NCI-H2029 treated with DMSO at 0.1 percent for 48 hours (cell line): Measurements from ENCODE around the gene GHRHR.

Experiments used
- DNase-seq: peaks from one replicate; lab custom pipeline; 2025; lab: John Stamatoyannopoulos, UW

The GHRHR gene

GRCh38 chr7:30985756-30986155 lies 22.0 kb downstream of the GHRHR start:
- no peak for DNase-seq

GRCh38 chr7:30986331-30986730 lies 22.6 kb downstream of the GHRHR start:
- DNase-seq: no peak

- no peak for DNase-seq
These were observed 23.0 kb downstream of the GHRHR start for GRCh38 chr7:30986738-30987137.

- DNase-seq: no peak
These were observed 23.4 kb downstream of the GHRHR start for GRCh38 chr7:30987178-30987577.

- DNase-seq: no peak
These were observed 24.2 kb downstream of the GHRHR start for GRCh38 chr7:30987936-30988335.

GRCh38 chr7:30988351-30989005 lies 24.7 kb downstream of the GHRHR start:
- DNase-seq: no peak

- no peak for DNase-seq
These were observed 25.5 kb downstream of the GHRHR start for GRCh38 chr7:30989008-30989823.

- DNase-seq: no peak
These were observed 26.3 kb downstream of the GHRHR start for GRCh38 chr7:30989824-30990672.

- DNase-seq: no peak
These were observed 27.0 kb downstream of the GHRHR start for GRCh38 chr7:30990673-30991170.

- no peak for DNase-seq
These were observed 28.7 kb downstream of the GHRHR start for GRCh38 chr7:30992414-30992813.

GRCh38 chr7:30994206-30995100 lies 30.7 kb downstream of the GHRHR start:
- no peak for DNase-seq

GRCh38 chr7:30995536-30995935 lies 31.8 kb downstream of the GHRHR start:
- no peak for DNase-seq

GRCh38 chr7:30996256-30996655 lies 32.5 kb downstream of the GHRHR start:
- DNase-seq: no peak

- DNase-seq: no peak
These were observed 33.1 kb downstream of the GHRHR start for GRCh38 chr7:30996883-30997282.

- DNase-seq: no peak
These were observed 33.6 kb downstream of the GHRHR start for GRCh38 chr7:30997316-30997715.

GRCh38 chr7:30998180-30998579 lies 34.4 kb downstream of the GHRHR start:
- no peak for DNase-seq

- DNase-seq: no peak
These were observed 36.5 kb downstream of the GHRHR start for GRCh38 chr7:31000161-31000693.

- no peak for DNase-seq
These were observed 37.0 kb downstream of the GHRHR start for GRCh38 chr7:31000779-31001178.

GRCh38 chr7:31002256-31002655 lies 38.5 kb downstream of the GHRHR start:
- DNase-seq: no peak

GRCh38 chr7:31003097-31003496 lies 39.3 kb downstream of the GHRHR start:
- DNase-seq: no peak

- no peak for DNase-seq
These were observed 40.0 kb downstream of the GHRHR start for GRCh38 chr7:31003721-31004120.
